Mesothelial cell of epicardium (in vitro differentiated cells): ENCODE measurements around the gene LTA4H. TPM values are rescaled to one million over a fixed set of nuclear protein-coding genes. Genes with fewer than 3 reads are reported as not detected.
A peak's percentile ranks its signal among the peaks of the same experiment; 100 is the strongest.

Source experiments
- DNase-seq, 2 experiments: peaks; one replicate each; pipeline ENCODE4 v3.0.0; 2021; ENCODE audit warnings: low spot score in 2 of 2; ENCODE audit not compliant: unreplicated experiment in 2 of 2
- H3K27ac Mint-ChIP-seq: 2 replicates; pipeline ENCODE4 v1.8.0; 2021; ENCODE audit warnings: mixed read lengths
- H3K27me3 Mint-ChIP-seq: 2 replicates; pipeline ENCODE4 v1.8.0; 2021; ENCODE audit warnings: low read depth, mixed read lengths
- H3K36me3 Mint-ChIP-seq: 2 replicates; pipeline ENCODE4 v1.8.0; 2021; ENCODE audit warnings: mixed read lengths
- H3K4me1 Mint-ChIP-seq: 2 replicates; pipeline ENCODE4 v1.8.0; 2021; ENCODE audit warnings: mixed read lengths
- H3K4me3 Mint-ChIP-seq: 2 replicates; pipeline ENCODE4 v1.8.0; 2021; ENCODE audit warnings: mild to moderate bottlenecking, moderate library complexity, mixed read lengths
- H3K9me3 Mint-ChIP-seq: 2 replicates; pipeline ENCODE4 v1.8.0; 2021; ENCODE audit warnings: mixed read lengths
- total RNA-seq: library from RNA; stranded (reverse); gene quantifications from 3 replicates; pipeline ENCODE4 v1.2.1, GENCODE V29; 2021
- TF ChIP-seq, protein P1 (sequence below): fragments of 200-600 bp; sonication (generic); IDR thresholded peaks from one replicate; pipeline ENCODE4 v1.5.0; 2021; ENCODE audit warnings: antibody characterized with exemption; ENCODE audit not compliant: unreplicated experiment

LTA4H gene
- total RNA-seq, 1 donor from 2014 or later: 95.5 TPM

DNA sequence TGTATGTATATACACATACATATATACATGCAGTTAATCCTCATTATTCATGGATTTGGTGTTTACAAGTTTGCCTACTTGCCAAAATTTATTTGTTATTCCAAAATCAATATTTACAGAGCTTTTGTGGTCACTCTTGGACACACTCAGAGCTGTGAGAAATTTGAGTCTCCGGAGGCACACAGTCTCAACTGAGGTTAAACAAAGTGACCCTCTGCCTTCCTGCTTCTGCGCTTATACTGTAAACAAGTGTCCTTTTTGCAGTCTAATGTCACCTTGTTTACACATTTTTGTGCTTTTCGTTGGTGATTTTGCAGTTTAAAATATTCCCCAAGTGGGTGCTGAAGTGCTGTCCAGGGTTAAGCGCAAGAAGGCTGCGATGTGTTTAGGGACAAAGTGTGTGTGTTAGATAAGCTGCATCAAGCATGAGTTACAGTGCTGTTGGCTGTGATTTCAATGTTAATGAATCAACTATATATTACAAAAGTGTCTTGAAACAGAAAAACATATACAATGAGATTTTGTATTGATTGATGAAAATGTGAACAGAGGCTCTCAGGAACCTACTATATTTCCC is 13.1 kb upstream of the LTA4H start:
- Mint-ChIP-seq H3K27ac (no peak overlapping the region), H3K27me3 (peaks cover 1% of the 10 kb centered on the region), H3K36me3 (no peaks in the 10 kb centered on the region), H3K9me3 (peaks cover 4% of the 10 kb centered on the region), H3K4me1 (peaks cover 18% of the 10 kb centered on the region), H3K4me3 (no peak overlapping the region)
- DNase-seq: no peak
- TF ChIP-seq, protein P1, sequence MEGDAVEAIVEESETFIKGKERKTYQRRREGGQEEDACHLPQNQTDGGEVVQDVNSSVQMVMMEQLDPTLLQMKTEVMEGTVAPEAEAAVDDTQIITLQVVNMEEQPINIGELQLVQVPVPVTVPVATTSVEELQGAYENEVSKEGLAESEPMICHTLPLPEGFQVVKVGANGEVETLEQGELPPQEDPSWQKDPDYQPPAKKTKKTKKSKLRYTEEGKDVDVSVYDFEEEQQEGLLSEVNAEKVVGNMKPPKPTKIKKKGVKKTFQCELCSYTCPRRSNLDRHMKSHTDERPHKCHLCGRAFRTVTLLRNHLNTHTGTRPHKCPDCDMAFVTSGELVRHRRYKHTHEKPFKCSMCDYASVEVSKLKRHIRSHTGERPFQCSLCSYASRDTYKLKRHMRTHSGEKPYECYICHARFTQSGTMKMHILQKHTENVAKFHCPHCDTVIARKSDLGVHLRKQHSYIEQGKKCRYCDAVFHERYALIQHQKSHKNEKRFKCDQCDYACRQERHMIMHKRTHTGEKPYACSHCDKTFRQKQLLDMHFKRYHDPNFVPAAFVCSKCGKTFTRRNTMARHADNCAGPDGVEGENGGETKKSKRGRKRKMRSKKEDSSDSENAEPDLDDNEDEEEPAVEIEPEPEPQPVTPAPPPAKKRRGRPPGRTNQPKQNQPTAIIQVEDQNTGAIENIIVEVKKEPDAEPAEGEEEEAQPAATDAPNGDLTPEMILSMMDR: no peak

- TF ChIP-seq, protein P1: no peak
- Mint-ChIP-seq H3K4me1 (peaks cover 18% of the 10 kb centered on the region), H3K27me3 (peaks cover 1% of the 10 kb centered on the region), H3K4me3 (no peak overlapping the region), H3K36me3 (no peaks in the 10 kb centered on the region), H3K27ac (peak overlapping the region; percentile 84), H3K9me3 (peaks cover 4% of the 10 kb centered on the region)
- DNase-seq: no peak
Measured at GRCh38 chr12:96047229-96048211, 12.1 kb upstream of the LTA4H start.

- Mint-ChIP-seq H3K36me3 (no peaks in the 10 kb centered on the region), H3K4me1 (peaks cover 18% of the 10 kb centered on the region), H3K4me3 (no peak overlapping the region), H3K27ac (peak overlapping the region; percentile 84), H3K9me3 (peaks cover 4% of the 10 kb centered on the region), H3K27me3 (peaks cover 1% of the 10 kb centered on the region)
- TF ChIP-seq, protein P1: no peak
- DNase-seq: no peak
Measured at GRCh38 chr12:96046543-96047228, 11.3 kb upstream of the LTA4H start.

- DNase-seq: no peak
- Mint-ChIP-seq H3K27me3 (peaks cover 1% of the 10 kb centered on the region), H3K36me3 (no peaks in the 10 kb centered on the region), H3K4me3 (no peak overlapping the region), H3K4me1 (peaks cover 20% of the 10 kb centered on the region), H3K9me3 (peaks cover 4% of the 10 kb centered on the region), H3K27ac (no peak overlapping the region)
- TF ChIP-seq, protein P1: no peak
Measured at GRCh38 chr12:96045566-96045965, 10.2 kb upstream of the LTA4H start.

- Mint-ChIP-seq H3K4me3 (no peak overlapping the region), H3K36me3 (no peaks in the 10 kb centered on the region), H3K4me1 (peaks cover 20% of the 10 kb centered on the region), H3K27ac (no peak overlapping the region), H3K9me3 (no peaks in the 10 kb centered on the region), H3K27me3 (peaks cover 1% of the 10 kb centered on the region)
- no peak for DNase-seq
- TF ChIP-seq, protein P1: no peak
Measured at GRCh38 chr12:96044943-96045290, 9.5 kb upstream of the LTA4H start.
